Immature natural killer cell (primary cell): ENCODE results near the gene SMG6. TPM values are rescaled to one million over a fixed set of nuclear protein-coding genes. Genes with fewer than 3 reads are reported as not detected.

Experiments
- DNase-seq, 3 donors: peaks; one replicate each; pipeline ENCODE4 v3.0.0; 2022; ENCODE audit warnings: mixed read lengths in 1 of 3
- H3K27ac Mint-ChIP-seq, 6 donors: one replicate each; pipeline ENCODE4 v1.8.0; 2020; ENCODE audit warnings: mixed read lengths in 6 of 6, mild to moderate bottlenecking in 5 of 6, inconsistent platforms in 4 of 6, moderate library complexity in 3 of 6
- H3K27me3 Mint-ChIP-seq, 3 donors: one replicate each; pipeline ENCODE4 v1.8.0; 2020 to 2021; ENCODE audit warnings: low read depth in 3 of 3, mild to moderate bottlenecking in 3 of 3, mixed read lengths in 3 of 3, moderate library complexity in 3 of 3, inconsistent platforms in 1 of 3
- H3K36me3 Mint-ChIP-seq, 3 donors: one replicate each; pipeline ENCODE4 v1.8.0; 2020; ENCODE audit warnings: mixed read lengths in 3 of 3, inconsistent platforms in 2 of 3, mild to moderate bottlenecking in 2 of 3
- H3K4me1 Mint-ChIP-seq, 2 donors: one replicate each; pipeline ENCODE4 v1.8.0; 2020; ENCODE audit warnings: inconsistent platforms in 2 of 2, mild to moderate bottlenecking in 2 of 2, mixed read lengths in 2 of 2, moderate library complexity in 1 of 2
- H3K4me3 Mint-ChIP-seq, 5 donors: one replicate each; pipeline ENCODE4 v1.8.0; 2020; ENCODE audit warnings: mild to moderate bottlenecking in 5 of 5, mixed read lengths in 5 of 5, inconsistent platforms in 3 of 5, moderate library complexity in 3 of 5
- H3K9me3 Mint-ChIP-seq, 6 donors: one replicate each; pipeline ENCODE4 v1.8.0; 2020; ENCODE audit warnings: mild to moderate bottlenecking in 6 of 6, mixed read lengths in 6 of 6, inconsistent platforms in 4 of 6, moderate library complexity in 3 of 6
- polyA plus RNA-seq, 3 donors: library from polyadenylated mRNA; unstranded; fragments of 300-500 nt; fragmentation: Illumina TruSeq; gene quantifications; one replicate each; pipeline ENCODE4 v1.2.3, GENCODE V29; 2021

The SMG6 gene
- polyA plus RNA-seq, 3 donors from 2014 or later = 1.6 to 9.8 (median 4.7) TPM

GRCh38 chr17:2076087-2076984 lies 227.2 kb downstream of the SMG6 start:
- Mint-ChIP-seq H3K27ac (peak overlapping the region in 3 of 6 donors; percentile 64 to 91 (median 74)), H3K27me3 (peaks cover 0 to 9% (median 0%) of the 10 kb centered on the region in 3 donors), H3K4me3 (peak overlapping the region in 3 of 5 donors; percentile 27 to 44 (median 44))

GRCh38 chr17:2075336-2076086 lies 228.1 kb downstream of the SMG6 start:
- Mint-ChIP-seq H3K36me3 (peaks cover 18 to 33% (median 30%) of the 10 kb centered on the region in 3 donors), H3K27ac (peak overlapping the region in 5 of 6 donors; percentile 51 to 91 (median 74))

More at GRCh38 chr17:2076087-2076984, 227.2 kb downstream of the SMG6 start:
- no peak for DNase-seq
- peaks cover 26 to 31% of the 10 kb centered on the region in 2 donors for H3K4me1 Mint-ChIP-seq
- no peaks in the 10 kb centered on the region for H3K9me3 Mint-ChIP-seq
- H3K36me3 Mint-ChIP-seq = peaks cover 18 to 32% (median 24%) of the 10 kb centered on the region in 3 donors

GRCh38 chr17:2074919-2075318 lies 228.7 kb downstream of the SMG6 start:
- Mint-ChIP-seq H3K36me3 (peaks cover 18 to 33% (median 30%) of the 10 kb centered on the region in 3 donors), H3K27ac (no peak overlapping the region), H3K4me3 (peak overlapping the region in 2 of 5 donors; percentile 55 to 73), H3K9me3 (no peaks in the 10 kb centered on the region), H3K4me1 (peaks cover 20 to 27% of the 10 kb centered on the region in 2 donors), H3K27me3 (peaks cover 0 to 9% (median 1%) of the 10 kb centered on the region in 3 donors)
- DNase-seq = no peak

More at GRCh38 chr17:2075336-2076086, 228.1 kb downstream of the SMG6 start:
- H3K4me1 Mint-ChIP-seq = peaks cover 20 to 26% of the 10 kb centered on the region in 2 donors
- DNase-seq = no peak
- H3K27me3 Mint-ChIP-seq = peaks cover 0 to 9% (median 0%) of the 10 kb centered on the region in 3 donors
- H3K9me3 Mint-ChIP-seq = no peaks in the 10 kb centered on the region
- H3K4me3 Mint-ChIP-seq = peak overlapping the region; percentile 18 to 73 (median 55)

GRCh38 chr17:2071455-2072281 lies 231.9 kb downstream of the SMG6 start:
- H3K27me3 Mint-ChIP-seq = peaks cover 2 to 11% (median 6%) of the 10 kb centered on the region in 3 donors
- peaks cover 19 to 47% of the 10 kb centered on the region in 2 donors for H3K4me1 Mint-ChIP-seq
- H3K4me3 Mint-ChIP-seq = no peak overlapping the region
- H3K9me3 Mint-ChIP-seq = no peaks in the 10 kb centered on the region
- DNase-seq = no peak
- no peak overlapping the region for H3K27ac Mint-ChIP-seq
- H3K36me3 Mint-ChIP-seq = peaks cover 4 to 31% (median 20%) of the 10 kb centered on the region in 3 donors

- no peaks in the 10 kb centered on the region for H3K9me3 Mint-ChIP-seq
- peak overlapping the region in 2 of 6 donors; percentile 21 to 46 for H3K27ac Mint-ChIP-seq
- peaks cover 14 to 46% of the 10 kb centered on the region in 2 donors for H3K4me1 Mint-ChIP-seq
- H3K4me3 Mint-ChIP-seq = no peak overlapping the region
- H3K36me3 Mint-ChIP-seq = peaks cover 8 to 37% (median 25%) of the 10 kb centered on the region in 3 donors
- DNase-seq = no peak
- peaks cover 2 to 9% (median 6%) of the 10 kb centered on the region in 3 donors for H3K27me3 Mint-ChIP-seq
Observed at GRCh38 chr17:2071024-2071385, 232.6 kb downstream of the SMG6 start.

- Mint-ChIP-seq H3K4me3 (no peak overlapping the region), H3K27me3 (peaks cover 2 to 7% (median 6%) of the 10 kb centered on the region in 3 donors), H3K36me3 (peaks cover 9 to 38% (median 26%) of the 10 kb centered on the region in 3 donors), H3K9me3 (no peaks in the 10 kb centered on the region), H3K4me1 (peaks cover 9 to 46% of the 10 kb centered on the region in 2 donors), H3K27ac (peak overlapping the region in 2 of 6 donors; percentile 24 to 27)
- DNase-seq = no peak
Observed at GRCh38 chr17:2070241-2071023, 233.2 kb downstream of the SMG6 start.

GRCh38 chr17:2068519-2069051 lies 235.0 kb downstream of the SMG6 start:
- Mint-ChIP-seq H3K27ac (peak overlapping the region in 1 of 6 donors; percentile 44), H3K27me3 (peaks cover 2 to 9% (median 7%) of the 10 kb centered on the region in 3 donors), H3K9me3 (no peaks in the 10 kb centered on the region), H3K4me1 (peaks cover 10 to 50% of the 10 kb centered on the region in 2 donors), H3K36me3 (peaks cover 19 to 44% (median 26%) of the 10 kb centered on the region in 3 donors), H3K4me3 (no peak overlapping the region)
- no peak for DNase-seq

GRCh38 chr17:2068031-2068518 lies 235.5 kb downstream of the SMG6 start:
- DNase-seq = no peak
- Mint-ChIP-seq H3K9me3 (no peaks in the 10 kb centered on the region), H3K27ac (peak overlapping the region in 1 of 6 donors; percentile 44), H3K4me3 (no peak overlapping the region), H3K27me3 (peaks cover 2 to 9% (median 7%) of the 10 kb centered on the region in 3 donors), H3K36me3 (peaks cover 19 to 44% (median 26%) of the 10 kb centered on the region in 3 donors), H3K4me1 (peaks cover 13 to 55% of the 10 kb centered on the region in 2 donors)

- Mint-ChIP-seq H3K27ac (no peak overlapping the region), H3K4me1 (peaks cover 13 to 58% of the 10 kb centered on the region in 2 donors), H3K4me3 (no peak overlapping the region), H3K27me3 (peaks cover 2 to 9% (median 5%) of the 10 kb centered on the region in 3 donors), H3K36me3 (peaks cover 19 to 42% (median 23%) of the 10 kb centered on the region in 3 donors), H3K9me3 (no peaks in the 10 kb centered on the region)
- DNase-seq = no peak
Observed at GRCh38 chr17:2067608-2068024, 236.0 kb downstream of the SMG6 start.

- no peak for DNase-seq
- Mint-ChIP-seq H3K27ac (no peak overlapping the region), H3K4me3 (no peak overlapping the region), H3K4me1 (peaks cover 17 to 63% of the 10 kb centered on the region in 2 donors), H3K9me3 (no peaks in the 10 kb centered on the region), H3K36me3 (peaks cover 19 to 37% (median 19%) of the 10 kb centered on the region in 3 donors), H3K27me3 (peaks cover 2 to 9% (median 3%) of the 10 kb centered on the region in 3 donors)
Observed at GRCh38 chr17:2067048-2067561, 236.5 kb downstream of the SMG6 start.

- H3K27me3 Mint-ChIP-seq = peaks cover 2 to 10% (median 3%) of the 10 kb centered on the region in 3 donors
- H3K9me3 Mint-ChIP-seq = no peaks in the 10 kb centered on the region
- H3K4me1 Mint-ChIP-seq = peaks cover 19 to 68% of the 10 kb centered on the region in 2 donors
- H3K36me3 Mint-ChIP-seq = peaks cover 13 to 25% (median 22%) of the 10 kb centered on the region in 3 donors
- H3K27ac Mint-ChIP-seq = peak overlapping the region in 3 of 6 donors; percentile 35 to 86 (median 81)
- no peak overlapping the region for H3K4me3 Mint-ChIP-seq
- DNase-seq = no peak
Observed at GRCh38 chr17:2065949-2066400, 237.6 kb downstream of the SMG6 start.
